GM20000 (cell line): Measurements from ENCODE around the gene IFNLR1.
"Not testable (repeated sequence)": the region's sequence is repeated elsewhere in the genome, so short reads cannot be mapped to it uniquely, and the experiment has no call there.

Source experiments
- DNase-seq: peaks from one replicate; pipeline ENCODE4 v3.0.0; 2012; ENCODE audit warnings: low spot score
- TF ChIP-seq, protein P1 (sequence below): IDR thresholded peaks from 2 replicates; pipeline ENCODE4 v1.5.1; 2012; ENCODE audit warnings: mild to moderate bottlenecking, control low read depth; ENCODE audit errors: extremely low read depth, missing control alignments

IFNLR1 gene

DNA sequence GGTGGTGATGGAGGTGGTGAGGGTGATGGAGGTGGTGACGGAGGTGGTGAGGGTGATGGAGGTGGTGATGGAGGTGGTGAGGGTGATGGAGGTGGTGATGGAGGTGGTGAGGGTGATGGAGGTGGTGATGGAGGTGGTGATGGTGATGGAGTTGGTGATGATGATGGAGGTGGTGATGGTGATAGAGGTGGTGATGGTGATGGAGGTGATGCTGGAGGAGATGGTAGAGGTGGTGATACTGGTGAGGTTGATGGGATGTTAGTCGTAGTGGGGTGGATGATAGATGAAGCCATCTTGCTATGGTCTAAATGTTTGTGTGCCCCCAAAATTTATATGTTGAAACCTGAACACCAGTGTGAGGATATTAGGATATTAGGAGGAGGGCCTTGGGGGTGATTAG is 25.3 kb upstream of the IFNLR1 start:
- TF ChIP-seq, protein P1, sequence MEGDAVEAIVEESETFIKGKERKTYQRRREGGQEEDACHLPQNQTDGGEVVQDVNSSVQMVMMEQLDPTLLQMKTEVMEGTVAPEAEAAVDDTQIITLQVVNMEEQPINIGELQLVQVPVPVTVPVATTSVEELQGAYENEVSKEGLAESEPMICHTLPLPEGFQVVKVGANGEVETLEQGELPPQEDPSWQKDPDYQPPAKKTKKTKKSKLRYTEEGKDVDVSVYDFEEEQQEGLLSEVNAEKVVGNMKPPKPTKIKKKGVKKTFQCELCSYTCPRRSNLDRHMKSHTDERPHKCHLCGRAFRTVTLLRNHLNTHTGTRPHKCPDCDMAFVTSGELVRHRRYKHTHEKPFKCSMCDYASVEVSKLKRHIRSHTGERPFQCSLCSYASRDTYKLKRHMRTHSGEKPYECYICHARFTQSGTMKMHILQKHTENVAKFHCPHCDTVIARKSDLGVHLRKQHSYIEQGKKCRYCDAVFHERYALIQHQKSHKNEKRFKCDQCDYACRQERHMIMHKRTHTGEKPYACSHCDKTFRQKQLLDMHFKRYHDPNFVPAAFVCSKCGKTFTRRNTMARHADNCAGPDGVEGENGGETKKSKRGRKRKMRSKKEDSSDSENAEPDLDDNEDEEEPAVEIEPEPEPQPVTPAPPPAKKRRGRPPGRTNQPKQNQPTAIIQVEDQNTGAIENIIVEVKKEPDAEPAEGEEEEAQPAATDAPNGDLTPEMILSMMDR = no peak
- DNase-seq = no peak

DNA sequence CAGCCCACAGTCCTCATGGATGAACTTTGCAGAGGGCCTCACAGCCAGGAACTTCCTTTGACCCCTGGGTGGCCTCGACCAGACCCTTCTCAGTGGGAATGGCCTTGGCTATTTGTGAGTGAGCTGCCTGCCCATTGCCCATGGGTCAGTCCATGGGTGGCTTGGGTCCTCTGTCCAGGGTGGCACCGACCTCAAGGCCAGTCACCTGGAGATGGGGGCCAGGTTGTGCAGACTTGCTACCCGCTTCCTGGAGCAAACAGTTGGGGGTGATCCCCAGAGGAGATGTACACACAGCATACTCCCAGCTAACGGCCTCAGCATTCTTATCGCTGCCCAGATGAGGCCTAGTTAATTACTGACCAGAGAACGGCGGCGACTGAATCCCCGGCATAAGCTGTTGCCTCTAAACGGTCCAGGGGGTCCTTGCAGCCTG is 23.1 kb upstream of the IFNLR1 start:
- no peak for DNase-seq
- TF ChIP-seq, protein P1 = no peak

DNA sequence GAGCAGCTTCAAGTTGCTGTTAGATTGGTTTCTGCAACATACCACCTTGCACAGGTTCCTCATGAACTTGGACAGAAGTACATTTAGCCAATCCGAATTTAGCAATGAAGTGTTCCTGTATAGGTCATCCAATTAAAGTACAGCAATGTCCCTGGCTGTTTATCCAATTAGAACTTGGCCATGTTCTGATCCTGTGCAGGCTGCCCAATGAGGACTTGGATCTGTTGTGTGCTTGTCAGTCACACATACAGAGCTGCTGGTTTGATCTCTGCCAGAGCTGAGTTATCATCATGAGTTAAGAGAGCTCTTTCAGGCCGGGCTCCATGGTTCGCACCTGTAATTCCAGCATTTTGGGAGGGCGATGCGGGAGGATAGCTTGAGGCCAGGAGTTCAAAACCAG is 22.0 kb upstream of the IFNLR1 start:
- DNase-seq = no peak
- TF ChIP-seq, protein P1 = no peak

DNA sequence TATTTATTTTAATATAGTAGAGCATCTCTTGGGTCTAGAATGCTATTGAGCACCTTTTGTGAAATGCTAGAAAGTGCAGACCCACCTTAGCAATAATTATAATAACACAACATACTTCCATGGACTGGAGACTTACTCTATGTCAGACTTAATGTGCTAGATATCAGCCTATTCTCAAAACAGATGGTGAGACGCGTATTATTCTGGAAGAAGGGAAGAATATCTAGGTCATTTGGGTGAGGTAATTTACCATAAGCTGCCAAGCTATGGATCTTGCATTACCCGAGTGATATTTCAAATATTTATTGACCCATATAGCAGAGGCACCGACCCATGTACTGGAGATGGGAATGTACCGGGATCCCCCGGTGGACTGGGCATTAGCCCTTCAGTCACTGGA is 20.6 kb upstream of the IFNLR1 start:
- no peak for DNase-seq
- TF ChIP-seq, protein P1 = no peak

DNA sequence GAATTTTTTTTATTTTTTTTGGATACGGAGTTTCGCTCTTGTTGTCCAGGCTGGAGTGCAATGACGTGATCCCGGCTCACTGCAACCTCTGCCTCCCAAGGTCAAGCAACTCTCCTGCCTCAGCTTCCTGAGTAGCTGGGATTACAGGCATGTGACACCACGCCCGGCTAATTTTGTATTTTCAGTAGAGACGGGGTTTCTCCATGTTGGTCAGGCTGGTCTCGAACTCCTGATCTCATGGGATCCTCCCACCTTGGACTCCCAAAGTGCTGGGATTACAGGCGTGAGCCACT is 20.3 kb upstream of the IFNLR1 start:
- not testable (repeated sequence) for DNase-seq

DNA sequence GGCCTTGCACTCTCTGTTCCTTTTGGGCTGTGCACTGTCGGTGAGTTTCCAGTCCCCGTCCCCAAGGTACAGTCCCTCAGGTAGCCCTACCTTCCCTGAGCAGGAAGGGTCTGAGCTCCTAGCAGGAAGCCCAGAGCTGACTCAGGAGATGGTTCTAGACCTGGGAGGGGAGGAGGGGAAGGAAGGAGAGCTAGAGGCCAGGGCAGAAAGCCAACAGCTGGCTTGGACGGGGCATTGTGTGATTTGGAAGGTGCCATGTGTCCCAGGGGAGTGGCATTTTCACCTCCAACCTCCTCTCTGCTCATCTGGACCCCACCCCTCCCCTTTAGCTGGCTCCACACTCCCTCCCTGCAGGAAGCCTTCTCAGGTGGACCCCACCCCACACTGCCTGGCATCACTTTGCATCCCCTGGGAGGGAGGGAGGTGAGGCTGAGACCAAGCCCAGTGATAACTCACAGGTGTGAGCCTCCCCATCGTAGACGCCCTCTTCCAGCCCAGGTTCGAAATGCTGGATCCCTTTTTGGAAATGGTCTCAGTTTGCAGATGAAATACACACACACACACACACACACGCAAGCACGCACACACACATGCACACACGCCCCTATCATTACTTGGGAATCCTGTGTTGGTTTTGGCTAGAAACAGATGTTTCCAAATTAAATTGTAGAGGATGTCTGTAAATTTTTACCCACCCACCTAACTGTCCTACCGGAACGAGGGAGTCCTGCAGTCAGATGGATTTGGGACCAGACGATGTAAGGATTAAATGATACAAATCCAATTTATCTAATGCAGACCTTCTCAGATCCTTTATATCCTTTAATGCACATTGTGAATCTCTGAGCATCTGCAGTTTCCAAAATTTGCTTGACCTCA is 19.7 kb upstream of the IFNLR1 start:
- no peak for DNase-seq
- TF ChIP-seq, protein P1 = no peak

DNA sequence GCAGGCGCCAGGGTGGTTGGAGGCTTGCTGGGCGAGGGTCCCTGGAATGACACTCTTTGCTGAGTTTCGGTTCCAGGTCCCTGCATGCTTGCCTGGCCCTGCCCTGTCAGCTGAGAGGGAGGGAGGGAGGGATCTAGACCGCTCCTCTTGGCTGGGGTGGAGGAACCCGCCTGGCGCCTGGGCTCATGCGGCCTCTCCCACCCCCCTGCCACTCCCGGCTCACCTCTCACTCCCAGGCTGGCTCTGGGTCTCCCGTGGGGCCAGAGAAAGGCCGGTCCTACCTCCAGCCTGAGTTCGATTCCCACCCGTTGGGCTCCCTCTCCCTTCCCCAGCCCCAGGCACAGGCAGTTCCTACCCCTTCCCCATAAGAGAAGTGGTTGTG is 19.0 kb upstream of the IFNLR1 start:
- DNase-seq = no peak
- TF ChIP-seq, protein P1 = no peak
